GM18907 (cell line): Measurements from ENCODE around the gene RPS3A.
A peak's percentile ranks its signal among the peaks of the same experiment; 100 is the strongest.
"Not testable (repeated sequence)": the region's sequence is repeated elsewhere in the genome, so short reads cannot be mapped to it uniquely, and the experiment has no call there.

Experiments used
- ATAC-seq: cut with Tn5 transposase; IDR thresholded peaks from one replicate; pipeline ENCODE4 v1.9.1; 2021; ENCODE audit warnings: mild to moderate bottlenecking, moderate library complexity; ENCODE audit not compliant: unreplicated experiment

The RPS3A gene

DNA sequence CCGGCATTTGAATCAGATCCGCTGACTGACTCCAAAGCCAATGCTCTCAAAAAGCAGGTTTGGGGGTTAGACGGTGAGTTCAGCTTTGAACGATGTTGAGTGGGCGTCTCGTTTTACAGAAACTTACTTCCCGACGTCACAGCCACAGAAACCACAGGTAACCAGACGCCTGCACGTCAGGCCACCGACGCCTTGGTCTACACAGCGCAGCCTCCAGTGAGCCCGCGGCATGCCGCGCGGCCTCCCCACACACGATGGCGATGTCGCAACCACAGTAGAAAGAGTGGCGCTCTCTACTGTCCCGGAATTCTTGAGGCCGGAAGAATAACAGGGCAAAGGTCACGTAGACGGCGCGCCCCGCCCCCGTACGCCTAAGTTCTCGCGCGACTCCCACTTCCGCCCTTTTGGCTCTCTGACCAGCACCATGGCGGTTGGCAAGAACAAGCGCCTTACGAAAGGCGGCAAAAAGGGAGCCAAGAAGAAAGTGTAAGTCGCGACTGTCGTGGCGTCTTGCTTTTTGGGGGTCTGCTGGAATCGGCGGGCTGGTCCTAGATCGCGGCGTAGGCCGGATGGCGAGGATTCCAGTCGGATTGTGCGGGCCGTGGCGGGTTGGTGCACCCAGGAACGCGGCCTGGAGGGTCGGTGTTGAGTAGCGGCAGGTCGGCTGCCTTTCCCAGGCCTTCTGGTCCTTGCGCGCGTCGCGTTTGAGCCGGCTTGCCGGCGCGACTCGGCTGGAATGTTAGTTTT lies at the start of gene RPS3A:
TSS of gene RPS3A (plus strand) at position 400 of the 747 bp plus-strand sequence. CDS start at position 425, 25 bp downstream.
- peak; percentile 95 for ATAC-seq

DNA sequence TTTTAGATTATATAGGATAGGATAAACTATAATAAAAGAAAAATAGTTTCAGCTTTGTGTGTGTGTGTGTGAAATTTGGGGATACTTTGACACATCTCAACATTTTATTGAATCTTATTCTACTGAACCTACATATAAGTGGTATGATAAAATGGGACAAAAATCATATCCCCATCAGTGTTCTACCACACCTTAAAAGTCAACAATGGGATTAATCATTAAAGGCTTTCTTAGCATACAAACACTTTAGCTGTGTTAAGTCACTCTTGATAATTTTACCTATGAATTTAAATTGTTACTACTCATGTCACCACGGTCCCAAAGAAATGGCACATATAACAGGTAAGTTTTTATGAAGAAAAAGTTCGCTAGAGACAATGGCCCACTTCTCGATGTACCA lies 46.6 kb upstream of the RPS3A start:
- ATAC-seq = no peak

DNA sequence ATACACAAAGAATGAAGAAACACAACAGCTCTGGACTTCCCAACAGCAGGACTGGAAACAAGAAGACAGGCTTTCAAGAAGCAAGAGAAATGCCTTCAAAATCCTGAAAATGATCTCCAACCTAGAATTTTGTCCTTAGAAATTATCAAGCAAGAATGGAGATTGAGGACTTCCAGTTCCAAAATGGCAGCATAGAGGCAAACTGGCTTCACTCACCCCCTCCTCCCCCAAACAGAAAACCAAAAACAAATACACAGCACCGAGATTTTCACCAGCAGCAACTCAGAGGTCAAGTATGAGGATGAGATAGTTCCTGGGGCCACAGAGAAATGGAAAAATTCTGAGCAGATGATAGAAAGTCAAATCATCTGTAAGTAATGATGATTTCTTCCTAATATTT lies 43.9 kb upstream of the RPS3A start:
- no peak for ATAC-seq

DNA sequence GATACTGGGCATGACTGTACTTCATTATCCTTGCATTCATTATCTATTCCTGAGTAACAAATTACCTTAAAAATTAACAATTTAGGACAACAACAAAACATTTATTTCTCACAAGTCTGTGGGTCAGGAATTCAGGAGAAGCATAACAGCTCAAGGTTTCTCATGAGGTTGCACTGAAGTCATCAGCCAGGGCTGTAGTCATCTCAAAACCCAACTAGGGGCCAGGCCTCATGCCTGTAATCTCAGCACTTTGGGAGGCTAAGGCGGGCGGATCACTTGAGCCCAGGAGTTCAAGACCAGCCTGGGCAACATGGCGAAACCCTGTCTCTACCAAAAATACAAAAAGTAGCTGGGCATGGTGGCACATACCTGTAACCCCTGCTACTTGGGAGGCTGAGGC lies 36.3 kb upstream of the RPS3A start:
- not testable (repeated sequence) for ATAC-seq

DNA sequence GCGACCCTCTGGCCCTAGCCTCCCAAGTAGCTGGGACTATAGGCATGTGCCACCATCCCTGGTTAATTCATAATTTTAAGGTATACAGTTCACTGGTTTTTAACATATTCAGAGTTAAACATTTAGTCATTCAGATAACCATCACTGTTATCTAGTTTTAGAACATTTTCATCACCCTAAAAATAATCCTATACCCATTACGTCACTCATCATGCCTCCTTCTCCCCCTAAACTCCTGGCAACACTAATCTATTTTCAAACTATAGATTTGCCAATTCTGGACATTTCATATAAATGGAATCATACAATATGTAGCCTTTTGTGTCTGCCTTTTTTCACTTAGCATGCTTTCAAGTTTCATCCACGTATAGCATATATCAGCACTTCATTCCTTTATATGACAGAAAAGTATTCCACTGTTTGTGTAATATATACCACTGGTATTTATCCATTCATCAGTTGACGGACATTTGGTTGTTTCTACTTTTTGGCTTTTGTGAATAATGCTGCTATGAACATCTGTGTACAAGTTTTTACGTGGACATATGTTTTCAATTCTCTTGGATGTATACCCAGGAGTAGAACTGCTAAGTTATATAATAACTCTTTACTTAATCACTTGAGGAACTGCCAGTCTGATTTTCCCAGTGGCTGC lies 32.0 kb upstream of the RPS3A start:
- no peak for ATAC-seq

DNA sequence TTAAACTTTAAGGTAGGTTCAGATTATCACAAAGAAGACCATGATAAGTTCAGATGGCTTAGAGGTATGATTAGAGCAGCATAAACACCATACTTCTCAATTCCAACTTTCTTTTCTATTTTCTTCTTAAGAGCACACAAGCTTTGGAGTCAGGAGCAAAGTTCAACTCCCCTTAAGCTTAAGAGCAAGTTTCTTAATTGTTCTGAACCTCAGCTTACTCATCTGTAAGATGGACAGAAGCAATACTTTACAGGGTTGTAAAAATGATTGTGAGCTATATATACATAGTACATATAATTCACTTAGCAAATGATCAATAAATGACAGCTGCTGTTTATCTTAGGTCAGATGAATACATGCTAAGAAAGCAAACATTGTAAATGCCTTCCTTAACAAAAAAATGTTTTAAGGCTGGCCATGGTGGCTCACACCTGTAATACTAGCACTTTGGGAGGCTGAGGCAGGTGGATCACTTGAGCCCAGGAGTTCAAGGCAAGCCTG lies 25.0 kb upstream of the RPS3A start:
- ATAC-seq = no peak

DNA sequence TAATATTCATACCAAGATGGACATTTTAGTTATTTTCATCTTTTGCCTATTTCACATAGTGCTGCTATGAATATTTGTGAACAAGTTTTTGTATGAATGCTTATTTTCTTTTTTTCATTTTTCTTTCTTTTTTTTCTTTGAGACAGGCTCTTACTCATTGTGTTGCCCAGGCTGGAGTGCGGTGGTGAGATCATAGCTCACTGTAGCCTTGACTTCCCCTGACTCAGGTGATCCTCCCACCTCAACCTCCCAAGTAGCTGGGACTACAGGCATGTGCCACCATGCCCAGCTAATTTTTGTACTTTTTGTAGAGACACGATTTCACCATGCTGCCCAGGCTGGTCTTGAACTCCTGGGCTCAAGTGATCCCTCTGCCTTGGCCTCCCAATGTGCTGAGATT lies 21.4 kb upstream of the RPS3A start:
- not testable (repeated sequence) for ATAC-seq

DNA sequence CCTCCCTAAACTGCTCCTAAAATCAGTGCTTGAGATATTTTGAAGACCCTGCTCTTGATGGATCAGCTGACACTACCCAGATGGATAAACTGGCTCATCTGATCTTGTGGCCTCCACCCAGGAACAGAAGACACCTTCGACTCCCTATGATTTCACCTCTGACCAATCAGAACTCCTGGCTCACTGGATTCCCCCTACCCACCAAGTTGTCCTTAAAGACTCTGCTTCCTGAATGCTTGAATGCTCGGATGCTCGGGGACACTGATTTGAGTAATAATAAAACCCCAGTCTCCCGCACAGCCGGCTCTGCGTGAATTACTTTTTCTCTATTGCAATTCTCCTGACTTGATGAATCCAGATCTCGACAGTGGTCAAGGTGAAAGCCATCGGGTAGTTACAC lies 12.0 kb upstream of the RPS3A start:
- ATAC-seq = no peak

DNA sequence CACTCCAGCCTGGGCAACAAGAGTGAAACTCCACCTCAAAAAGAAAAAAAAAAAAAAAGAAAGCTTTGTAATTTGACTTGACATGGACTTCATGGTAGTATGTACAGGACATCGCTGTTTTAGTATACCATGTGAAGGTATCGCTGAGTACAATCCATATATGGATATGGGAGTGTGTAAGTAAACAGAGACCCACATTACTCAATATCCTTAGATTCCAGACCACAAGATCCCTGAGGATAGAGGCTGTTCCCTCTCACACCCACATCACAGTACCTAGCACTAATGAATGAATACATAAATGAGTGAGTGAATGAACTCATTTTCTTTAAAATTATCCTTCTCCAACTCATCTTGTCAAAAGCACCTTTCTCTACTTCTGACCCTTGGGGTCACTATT lies 8.4 kb upstream of the RPS3A start:
- no peak for ATAC-seq

DNA sequence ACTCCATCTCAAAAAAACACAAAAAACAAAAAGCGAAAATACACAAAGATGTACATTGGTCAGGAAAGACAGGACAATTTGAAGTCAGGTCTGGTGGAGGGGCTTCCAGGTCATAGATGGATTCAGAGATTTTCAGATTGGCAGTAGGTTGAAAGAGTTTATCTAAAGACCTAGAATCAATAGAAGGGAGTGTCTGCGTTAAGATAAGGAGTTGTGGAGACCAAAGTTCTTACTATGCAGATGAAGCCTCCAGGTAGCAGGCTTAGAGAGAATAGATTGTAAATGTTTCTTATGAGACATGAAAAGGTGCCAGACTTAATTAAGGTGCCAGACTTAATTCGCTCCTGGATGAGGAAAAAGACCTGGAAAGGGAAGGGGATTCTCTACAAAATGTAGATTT lies 6.9 kb upstream of the RPS3A start:
- no peak for ATAC-seq

DNA sequence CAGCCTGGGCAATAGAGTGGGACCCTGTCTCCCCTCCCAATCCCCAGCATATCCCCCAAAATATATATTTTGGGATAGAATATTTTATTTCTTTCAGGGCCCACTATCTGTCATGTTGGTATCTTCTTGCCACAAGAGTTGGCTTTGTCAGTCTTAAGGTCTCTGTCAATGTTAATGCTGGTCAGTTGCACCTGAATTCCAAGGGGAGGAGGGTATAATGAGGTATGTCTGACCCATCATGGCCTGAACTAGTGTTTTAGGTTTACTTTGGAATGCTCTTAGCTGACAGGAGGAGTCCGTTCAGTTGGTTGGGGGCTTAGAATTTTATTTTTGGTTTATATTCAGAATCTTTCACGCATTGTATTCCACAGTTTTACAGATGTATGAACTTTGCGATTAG lies 6.2 kb upstream of the RPS3A start:
- ATAC-seq = no peak

DNA sequence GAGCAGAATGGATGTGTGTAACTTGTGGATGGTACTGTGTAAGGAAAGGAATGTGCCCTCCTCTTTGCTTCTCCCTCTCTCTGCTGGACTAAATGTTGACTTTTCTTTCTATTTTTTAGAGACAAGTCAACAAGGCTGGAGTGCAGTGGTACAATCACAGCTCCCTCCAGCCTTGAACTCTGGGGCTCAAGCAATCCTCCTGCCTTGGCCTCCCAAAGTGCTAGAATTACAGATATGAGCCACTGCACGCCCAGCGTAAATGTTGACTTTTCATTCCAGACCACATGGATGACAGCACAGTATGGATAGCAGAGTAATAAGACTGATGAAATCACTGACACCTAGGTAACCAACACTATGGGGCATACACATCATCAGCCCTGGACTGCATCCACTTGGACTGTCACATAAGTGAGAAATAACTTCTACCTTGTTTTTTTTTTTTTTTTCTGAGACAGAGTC lies 5.1 kb upstream of the RPS3A start:
- no peak for ATAC-seq

DNA sequence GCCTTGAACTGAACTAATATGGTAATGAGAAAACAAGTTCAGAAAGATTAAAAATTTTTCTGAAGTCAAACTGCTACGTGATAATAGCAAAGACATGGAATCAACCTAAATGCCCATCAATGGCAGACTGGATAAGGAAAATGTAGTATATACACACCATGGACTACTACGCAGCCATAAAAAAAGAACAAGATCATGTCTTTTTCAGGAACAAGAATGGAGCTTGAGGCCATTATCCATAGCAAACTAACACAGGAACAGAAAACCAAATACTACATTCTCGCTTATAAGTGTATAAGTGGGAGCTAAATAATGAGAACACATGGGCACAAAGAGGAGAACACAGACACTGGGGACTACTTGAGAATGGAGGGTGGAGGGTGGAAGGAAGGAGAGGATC lies 4.3 kb upstream of the RPS3A start:
- no peak for ATAC-seq

DNA sequence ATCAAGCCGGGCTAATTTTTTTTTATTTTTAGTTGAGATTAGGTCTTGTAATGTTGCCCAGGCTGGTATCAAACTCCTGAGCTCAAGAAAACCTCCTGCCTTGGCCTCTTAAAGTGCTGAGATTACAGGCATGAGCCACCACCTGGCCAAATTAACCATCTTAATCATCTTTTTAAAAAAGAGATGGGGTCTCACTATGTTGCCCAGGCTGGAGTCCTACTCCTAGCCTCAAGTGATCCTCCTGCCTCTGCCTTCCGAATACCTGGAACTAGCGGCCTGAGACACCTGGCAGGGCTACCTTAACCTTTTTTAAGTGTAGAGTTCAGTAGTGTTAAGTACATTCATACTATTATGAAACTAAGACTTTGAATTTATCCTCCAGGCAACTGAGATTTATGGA lies 1.7 kb upstream of the RPS3A start:
- ATAC-seq = no peak

DNA sequence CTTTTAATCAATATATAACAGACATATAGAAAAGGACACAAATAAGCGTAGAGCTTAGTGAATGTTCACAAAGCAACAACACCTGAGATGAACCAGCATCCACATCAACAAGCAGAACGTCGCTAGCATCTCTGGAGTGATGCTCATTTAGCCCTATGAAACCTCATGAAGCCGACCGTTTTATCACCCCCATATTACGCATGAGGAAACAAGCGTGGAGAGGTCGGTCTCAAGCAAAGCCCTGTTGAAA lies 524 bp upstream of the RPS3A start:
- no peak for ATAC-seq

DNA sequence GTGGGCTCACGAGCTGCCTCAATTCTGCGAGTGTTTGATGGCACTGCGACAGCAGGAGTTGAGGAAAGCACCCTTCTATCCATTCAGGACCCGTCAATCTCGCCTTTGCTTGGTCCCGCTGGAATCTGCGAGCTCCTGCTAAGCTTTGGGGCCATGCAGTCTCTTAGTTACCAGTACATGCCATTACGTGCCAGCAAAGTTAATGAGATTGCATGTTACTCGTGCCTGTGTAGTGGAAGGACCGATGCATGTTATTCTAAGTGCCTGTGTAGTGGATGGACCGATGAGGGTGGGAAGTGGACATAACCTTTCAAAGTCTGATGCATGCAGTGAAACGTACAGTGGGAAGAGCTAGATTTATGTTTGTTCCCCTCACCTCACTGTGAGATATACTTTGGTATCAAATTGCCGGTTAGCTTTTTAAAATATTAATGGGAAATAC lies 569 bp downstream of the RPS3A start:
- ATAC-seq = peak; percentile 5

DNA sequence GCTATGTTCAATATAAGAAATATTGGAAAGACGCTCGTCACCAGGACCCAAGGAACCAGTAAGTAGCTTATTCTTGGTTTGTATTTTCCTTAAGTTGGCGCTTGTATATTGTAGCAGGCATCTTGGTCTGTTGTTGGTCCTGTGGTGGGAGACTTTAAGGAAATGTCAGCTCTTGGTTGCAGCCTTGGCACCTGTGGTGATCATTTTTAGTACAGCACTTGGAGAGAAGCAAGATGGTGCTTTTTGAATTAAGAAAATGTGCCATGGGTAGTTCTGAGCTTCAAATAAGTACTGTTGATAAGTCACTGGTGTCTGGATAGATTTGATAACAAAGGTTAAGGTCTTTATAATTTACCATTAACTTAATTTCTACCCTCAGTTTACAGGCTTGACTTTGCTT lies 1.1 kb downstream of the RPS3A start:
- ATAC-seq = no peak

DNA sequence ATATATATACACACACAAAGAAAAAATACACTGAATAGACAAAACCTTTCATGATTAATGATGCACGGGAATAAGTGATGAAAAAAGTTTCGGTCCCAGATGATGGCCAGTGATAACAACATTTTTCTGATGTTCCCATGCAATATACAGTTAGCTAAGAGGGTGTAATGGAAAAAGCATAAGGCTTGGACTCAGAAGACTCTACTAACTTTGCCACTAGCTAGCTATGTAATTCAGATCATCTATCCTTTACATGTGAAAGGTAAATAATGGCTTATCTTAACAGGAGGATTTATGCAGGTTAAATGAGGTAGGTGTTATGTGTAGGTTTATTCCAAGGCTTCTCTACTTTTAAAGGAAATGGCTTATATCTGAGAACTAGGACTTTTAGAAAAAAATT lies 4.3 kb downstream of the RPS3A start:
- no peak for ATAC-seq

DNA sequence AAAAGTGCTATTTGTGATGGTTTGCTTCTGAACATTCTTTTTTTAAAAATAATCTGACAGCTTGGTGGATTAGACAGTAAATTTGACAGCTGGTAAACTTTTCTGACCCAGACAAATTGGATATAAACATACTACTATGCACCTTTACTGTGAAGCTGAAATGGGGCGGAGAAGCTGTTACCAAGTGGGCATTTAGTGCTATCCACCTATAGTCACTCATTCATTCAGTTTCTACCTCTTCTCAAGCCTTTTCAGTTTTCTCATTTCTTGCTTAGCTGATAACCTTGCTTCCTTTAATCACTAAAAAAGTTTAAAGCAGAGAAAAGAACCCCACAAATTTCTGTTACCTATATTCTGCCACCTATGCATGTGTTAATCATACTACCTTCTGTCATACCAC lies 5.2 kb downstream of the RPS3A start:
- ATAC-seq = no peak

DNA sequence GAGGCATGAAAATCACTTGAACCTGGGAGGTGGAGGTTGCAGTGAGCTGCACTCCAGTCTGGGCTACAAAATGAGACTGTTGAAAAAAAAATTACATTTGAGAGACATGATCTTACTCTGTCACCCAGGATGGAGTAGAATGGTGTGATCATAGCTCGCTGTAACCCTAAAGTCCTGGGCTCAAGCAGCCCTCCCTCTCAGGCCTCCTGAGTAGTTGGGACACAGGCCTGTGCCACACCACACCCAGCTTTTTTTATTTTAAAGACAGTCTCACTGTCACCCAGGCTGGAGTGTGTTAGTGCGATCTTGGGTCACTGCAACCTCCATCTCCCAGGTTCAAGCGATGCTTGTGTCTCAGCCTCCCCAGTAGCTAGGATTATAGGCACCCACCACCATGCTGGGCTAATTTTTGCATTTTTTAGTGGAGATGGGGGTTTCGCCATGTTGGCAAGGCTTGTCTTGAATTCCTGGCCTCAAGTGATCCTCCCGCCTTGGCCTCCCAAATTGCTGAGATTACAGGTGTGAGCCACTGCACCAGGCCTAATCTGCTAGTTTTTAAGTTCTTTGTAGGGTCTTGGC lies 6.1 kb downstream of the RPS3A start:
- ATAC-seq = no peak

DNA sequence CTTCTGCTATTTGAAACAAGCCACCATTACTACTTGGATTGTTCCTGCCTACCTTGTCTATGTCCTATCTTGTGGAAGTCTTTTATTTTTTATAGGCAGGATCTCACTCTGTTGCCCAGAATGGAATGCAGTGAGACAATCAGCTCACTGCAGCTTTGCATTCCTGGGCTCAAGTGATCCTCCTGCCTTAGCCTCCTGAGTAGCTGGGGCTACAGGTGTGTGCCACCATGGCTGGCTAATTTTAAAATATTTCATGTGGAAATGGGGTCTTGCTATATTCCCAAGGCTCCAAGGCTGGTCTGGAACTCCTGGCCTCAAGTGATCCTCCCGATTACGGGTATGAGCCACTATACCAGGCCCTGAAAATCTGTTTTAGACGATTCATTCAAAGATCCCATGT lies 7.6 kb downstream of the RPS3A start:
- ATAC-seq = no peak

DNA sequence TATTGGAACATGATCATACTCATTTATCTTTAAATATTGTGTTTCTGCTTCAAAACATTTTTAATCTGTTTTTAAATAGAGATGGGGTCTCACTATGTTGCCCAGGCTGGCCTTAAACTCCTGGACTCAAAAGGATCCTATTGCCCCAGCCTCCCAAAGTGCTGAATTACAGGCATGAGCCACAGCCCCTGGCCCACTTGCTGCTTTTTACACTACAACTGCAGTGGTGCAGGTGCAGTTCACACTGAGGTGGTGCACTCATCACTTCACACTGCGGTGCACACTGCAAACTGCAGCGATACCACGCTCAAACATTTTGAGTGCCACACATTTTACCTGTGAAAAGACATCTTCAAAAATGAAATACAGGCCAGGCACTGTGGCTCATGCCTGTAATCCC lies 10.8 kb downstream of the RPS3A start:
- ATAC-seq = no peak
